ENCODE measurements around the gene DNAAF3.
"Not testable (repeated sequence)": the region's sequence is repeated elsewhere in the genome, so short reads cannot be mapped to it uniquely, and the experiment has no call there.

Gene DNAAF3

DNA sequence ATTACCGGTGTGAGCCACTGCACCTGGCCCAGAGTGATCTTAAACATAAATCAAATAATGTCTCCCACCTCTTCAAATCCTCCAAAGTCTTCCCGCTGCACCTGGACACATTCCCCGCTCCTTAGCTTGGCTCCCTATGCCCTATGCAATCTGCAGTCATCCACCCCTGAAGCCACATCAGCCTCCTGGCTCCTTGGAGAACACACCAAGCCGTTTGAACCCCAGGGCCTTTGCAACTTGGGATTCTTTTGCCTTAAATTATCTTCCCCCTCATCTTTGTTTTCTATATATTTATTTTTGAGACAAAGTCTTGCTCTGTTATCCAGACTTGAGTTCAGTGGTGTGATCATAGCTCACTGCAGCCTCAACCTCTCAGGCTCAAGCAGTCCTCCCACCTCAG lies 2.7 kb upstream of the DNAAF3 start:
- H3K4me1 Mint-ChIP-seq = peaks cover 12% of the 10 kb centered on the region
- ATAC-seq (no peak), DNase-seq (no peak)
- H3K9me3 Mint-ChIP-seq = no peaks in the 10 kb centered on the region
- H3K27ac Mint-ChIP-seq = no peak overlapping the region
- H3K4me3 Mint-ChIP-seq = no peak overlapping the region
- no peaks in the 10 kb centered on the region for H3K36me3 Mint-ChIP-seq (ENCODE audit: low read depth)
- peaks cover 77% of the 10 kb centered on the region for H3K27me3 Mint-ChIP-seq

DNA sequence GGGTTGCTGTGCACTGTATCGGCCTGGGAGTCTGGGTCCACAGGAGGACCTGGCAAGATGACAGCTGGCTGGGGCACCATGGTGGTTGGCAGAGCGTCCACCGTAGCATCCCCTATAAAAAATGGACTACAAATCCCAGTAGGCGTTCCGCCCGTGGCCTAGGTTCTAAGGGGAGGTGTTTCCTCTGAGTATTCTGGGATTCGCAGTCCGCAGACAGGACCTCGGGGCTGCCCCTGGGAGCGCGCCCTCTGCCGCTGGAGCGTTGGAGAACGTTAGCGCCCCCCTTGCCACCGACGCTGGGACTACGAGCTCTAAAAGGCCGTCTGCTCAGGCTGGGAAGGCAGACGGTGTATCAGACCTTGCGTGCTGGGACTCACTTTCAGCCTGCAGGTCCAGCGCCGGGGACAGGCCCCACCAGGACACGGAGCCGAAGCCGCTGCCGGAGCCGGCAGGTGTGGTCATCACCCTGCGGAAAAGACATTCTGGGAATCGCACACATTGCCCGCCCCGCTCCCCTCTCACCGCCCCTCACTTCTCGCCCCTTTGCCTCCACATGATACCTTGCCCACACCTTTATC lies 372 bp downstream of the DNAAF3 start:
- DNase-seq = peak; percentile 47

DNA sequence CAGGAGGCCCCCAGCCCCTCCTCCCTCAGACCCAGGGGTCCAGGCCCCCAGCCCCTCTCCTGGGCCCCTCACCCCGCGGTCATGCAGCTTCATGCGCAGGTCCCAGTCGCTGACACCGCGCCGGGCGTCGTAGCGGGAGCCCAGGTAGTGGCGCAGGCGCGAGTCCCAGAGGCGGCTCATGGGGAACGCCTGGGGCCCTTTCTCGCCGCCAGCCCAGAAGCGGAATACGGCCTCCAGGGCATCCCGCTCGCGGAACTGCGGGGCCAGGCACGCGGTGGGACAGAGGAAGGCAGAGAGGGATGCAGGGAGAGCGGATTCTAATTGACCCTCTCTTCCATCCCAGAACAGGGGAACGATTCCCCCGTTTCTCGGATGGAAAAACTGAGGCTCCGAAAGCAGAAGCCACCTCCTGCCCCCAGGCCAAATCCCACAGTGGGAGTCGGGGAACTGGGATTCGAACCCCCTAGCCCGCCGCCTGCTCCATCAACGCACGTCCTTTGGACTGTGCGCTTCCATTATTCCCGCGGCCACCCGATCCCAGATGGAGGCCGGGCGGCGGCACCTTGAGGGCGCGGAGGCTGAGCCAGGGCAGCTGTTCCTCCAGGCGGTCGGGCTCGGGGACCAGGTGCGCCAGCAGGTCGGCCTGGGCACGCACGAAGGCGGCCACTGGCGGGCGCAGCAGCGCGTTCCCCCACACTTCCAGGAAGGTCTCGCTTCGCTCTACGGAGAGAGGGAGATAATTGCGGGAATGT lies 4.7 kb downstream of the DNAAF3 start:
- peaks cover 8% of the 10 kb centered on the region for H3K4me1 Mint-ChIP-seq

More for the DNA sequence above, 372 bp downstream of the DNAAF3 start:
- Mint-ChIP-seq H3K27ac (peak overlapping the region; percentile 34), H3K9me3 (no peaks in the 10 kb centered on the region), H3K4me1 (peaks cover 11% of the 10 kb centered on the region), H3K27me3 (peaks cover 69% of the 10 kb centered on the region), H3K36me3 (ENCODE audit: low read depth) (no peaks in the 10 kb centered on the region), H3K4me3 (peak overlapping the region; percentile 39)
- ATAC-seq = peak; percentile 67

DNA sequence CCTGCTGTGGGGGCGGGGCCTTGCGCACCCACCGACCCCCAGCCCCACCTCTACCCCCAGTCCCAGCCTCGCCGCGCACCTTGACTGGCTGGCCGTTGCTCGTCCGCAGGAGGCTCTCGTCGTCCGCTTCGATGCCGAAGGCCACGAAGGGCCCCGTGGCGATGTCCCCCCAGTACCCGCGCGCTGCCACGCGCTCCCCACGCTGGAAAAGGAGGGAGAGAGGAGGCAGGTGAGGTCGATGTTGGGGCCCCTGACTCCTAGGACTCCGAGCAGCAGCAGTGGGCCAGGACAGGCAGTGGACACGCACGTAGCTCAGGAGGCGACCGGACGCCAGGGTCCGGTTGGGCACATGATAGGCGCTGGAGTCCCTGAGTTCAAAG lies 5.4 kb downstream of the DNAAF3 start:
- no peak for ATAC-seq
- H3K27ac Mint-ChIP-seq = no peak overlapping the region
- no peak overlapping the region for H3K4me3 Mint-ChIP-seq

More for the DNA sequence above, 4.7 kb downstream of the DNAAF3 start:
- H3K27me3 Mint-ChIP-seq = peaks cover 66% of the 10 kb centered on the region
- ATAC-seq = no peak
- H3K36me3 Mint-ChIP-seq (ENCODE audit: low read depth) = no peaks in the 10 kb centered on the region
- DNase-seq = no peak
- no peaks in the 10 kb centered on the region for H3K9me3 Mint-ChIP-seq
- H3K4me3 Mint-ChIP-seq = no peak overlapping the region
- no peak overlapping the region for H3K27ac Mint-ChIP-seq

DNA sequence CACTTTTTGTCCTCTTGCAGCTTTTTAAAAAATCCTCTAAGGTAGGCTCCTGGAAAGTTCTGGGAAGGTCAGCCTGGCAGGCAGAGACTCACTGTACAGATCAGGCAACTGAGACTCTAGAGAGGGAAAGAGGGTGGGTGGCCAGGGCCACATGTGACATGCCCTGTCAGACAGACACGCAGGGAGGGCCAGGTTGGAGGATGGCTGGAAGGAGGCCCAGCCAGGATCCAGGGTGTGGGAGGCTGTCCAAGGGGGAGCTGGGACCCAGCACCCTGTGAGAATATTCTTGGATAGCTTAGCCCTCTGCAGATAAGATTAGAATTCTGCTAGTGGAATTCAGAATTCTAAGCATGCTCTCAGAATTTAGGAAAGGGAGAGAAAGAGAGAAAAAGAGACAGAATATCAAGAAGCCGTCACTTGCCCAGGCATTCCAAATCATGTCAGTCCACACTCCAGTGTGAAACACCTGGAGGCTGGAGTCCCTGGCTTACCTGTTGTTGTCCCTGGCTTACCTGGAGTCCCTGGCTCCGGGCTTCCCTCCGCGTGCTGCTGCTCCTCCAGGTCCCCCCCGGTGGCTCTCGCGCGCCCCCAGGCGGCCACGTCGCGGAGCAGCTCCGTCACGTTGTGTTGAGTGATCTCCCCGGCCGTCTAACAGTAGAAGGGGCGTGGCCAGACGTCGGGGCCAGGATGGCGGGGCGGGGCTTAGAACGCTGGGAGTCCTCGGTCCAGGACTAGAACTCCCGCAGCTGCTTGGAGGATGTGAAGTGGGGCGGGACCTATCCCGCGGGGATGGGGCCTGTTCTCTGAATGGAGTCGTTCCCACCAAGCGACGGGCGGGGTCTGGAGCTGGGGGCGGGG lies 6.1 kb downstream of the DNAAF3 start:
- ATAC-seq = peak; percentile 85
- Mint-ChIP-seq H3K36me3 (ENCODE audit: low read depth) (no peaks in the 10 kb centered on the region), H3K4me1 (peaks cover 7% of the 10 kb centered on the region), H3K27me3 (peaks cover 58% of the 10 kb centered on the region), H3K27ac (no peak overlapping the region), H3K9me3 (no peaks in the 10 kb centered on the region), H3K4me3 (no peak overlapping the region)
- DNase-seq = peak; percentile 93

More for the DNA sequence above, 5.4 kb downstream of the DNAAF3 start:
- H3K36me3 Mint-ChIP-seq (ENCODE audit: low read depth) = no peaks in the 10 kb centered on the region
- H3K4me1 Mint-ChIP-seq = peaks cover 7% of the 10 kb centered on the region
- H3K9me3 Mint-ChIP-seq = no peaks in the 10 kb centered on the region
- peaks cover 64% of the 10 kb centered on the region for H3K27me3 Mint-ChIP-seq
- DNase-seq = no peak

DNA sequence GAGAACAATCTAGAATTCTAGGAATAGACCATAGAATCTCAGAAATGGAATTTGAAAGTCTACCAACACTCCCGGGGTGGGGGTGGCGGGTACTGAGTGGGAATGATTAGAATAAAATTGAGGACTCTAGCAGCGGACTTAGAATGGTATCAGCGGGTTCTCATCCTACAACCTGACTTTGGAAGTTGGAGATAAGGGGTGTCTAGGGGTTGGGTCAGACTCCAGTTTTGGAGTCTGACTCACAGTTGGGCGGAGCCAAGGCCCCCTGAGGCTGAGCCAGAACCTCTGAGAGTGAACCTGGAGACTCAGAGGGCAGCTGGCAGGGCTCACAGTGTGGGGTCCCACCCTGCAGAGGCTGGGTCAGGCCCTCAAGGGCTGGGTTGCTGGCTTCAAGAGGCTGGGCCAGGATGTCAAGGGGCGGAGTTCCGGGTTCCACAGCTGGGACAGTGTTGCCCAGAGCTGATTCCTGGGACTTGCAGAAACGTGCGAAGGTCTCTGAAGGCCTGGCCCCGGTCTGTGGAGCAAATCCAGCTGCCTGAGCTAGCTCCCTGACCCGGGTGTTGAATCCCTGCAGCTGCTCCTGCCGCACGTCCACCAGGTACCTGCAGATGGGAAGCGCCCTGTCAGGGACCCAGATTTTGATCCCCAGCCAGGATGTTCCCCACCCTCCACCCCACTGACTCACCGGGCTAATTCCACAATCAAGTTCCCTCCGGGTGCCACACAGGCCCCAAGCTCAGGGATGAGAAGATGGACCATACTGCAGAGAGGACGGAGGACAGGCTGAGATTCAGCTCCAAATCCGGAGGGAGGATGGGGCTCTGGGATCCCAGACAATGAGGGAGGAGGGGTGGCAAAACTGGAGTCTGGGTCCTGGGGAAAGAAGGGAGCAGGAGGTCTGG lies 7.3 kb downstream of the DNAAF3 start:
- H3K4me1 Mint-ChIP-seq = peaks cover 10% of the 10 kb centered on the region
- no peak overlapping the region for H3K4me3 Mint-ChIP-seq
- DNase-seq (no peak), ATAC-seq (no peak)
- no peaks in the 10 kb centered on the region for H3K9me3 Mint-ChIP-seq
- H3K36me3 Mint-ChIP-seq (ENCODE audit: low read depth) = peaks cover 2% of the 10 kb centered on the region
- H3K27ac Mint-ChIP-seq = no peak overlapping the region
- H3K27me3 Mint-ChIP-seq = peaks cover 56% of the 10 kb centered on the region

DNA sequence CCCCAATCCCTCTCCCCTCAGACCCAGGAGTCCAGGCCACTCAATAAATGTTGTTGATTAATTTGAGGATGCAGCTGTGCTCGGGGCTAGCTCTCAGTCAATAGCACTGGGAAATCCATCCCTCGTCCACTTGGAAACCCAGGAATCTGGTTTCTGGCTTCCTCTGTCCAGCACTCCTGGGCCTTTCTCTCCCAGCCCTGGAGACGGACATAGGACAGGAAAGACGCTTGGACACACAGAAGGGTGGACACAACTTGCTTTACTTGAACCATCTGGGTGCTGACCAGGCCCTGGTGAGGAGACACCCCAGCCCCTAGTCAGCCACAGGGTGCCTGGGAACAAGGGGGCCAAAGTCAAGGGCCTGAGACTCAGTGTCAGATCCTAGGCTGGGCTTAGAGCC lies 8.0 kb downstream of the DNAAF3 start:
- Mint-ChIP-seq H3K9me3 (peaks cover 4% of the 10 kb centered on the region), H3K36me3 (ENCODE audit: low read depth) (peaks cover 2% of the 10 kb centered on the region), H3K4me3 (no peak overlapping the region), H3K27ac (no peak overlapping the region), H3K4me1 (peaks cover 13% of the 10 kb centered on the region), H3K27me3 (peaks cover 50% of the 10 kb centered on the region)
- DNase-seq (no peak), ATAC-seq (no peak)

DNA sequence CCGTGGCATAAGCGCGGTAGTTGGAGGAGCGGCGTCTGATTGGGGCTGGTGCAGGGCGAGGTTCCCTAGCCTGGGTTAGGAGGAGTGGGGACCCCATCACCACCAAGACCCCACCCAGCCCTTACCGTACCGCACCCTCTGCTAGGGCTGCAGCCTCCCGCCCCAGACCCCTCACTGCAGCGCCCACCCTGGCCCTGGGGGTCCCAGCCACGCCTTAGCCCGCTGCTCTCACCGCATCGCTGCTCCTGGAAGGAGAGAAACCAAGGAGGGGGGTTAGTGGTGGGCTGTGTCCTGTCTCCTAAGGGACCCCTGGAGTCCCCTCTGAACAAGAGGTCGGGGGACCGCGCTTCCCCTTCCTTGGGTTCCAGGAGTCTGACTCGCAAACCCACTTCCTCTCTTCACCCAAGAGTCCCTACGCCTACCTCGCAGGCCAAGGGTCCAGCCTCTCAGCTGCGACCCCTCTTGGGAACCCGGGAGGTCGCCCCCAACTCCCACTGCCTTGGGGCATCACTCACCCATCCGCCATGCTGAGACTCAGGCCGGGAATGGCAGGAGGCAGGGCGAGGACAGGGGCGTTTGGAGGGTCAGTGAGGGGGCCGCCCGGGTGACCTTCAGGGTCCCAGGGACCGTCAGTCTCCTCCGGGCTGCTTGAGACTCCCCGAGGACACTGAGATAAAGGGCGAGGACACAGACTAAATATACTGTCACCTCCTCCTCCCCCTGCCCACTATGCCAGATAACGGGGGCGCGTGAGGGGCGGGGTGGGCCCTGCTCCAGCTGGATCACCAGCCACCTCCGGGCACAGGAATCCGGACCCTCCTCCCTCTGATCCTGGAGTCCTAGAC lies 9.1 kb downstream of the DNAAF3 start, which contains the start of gene TNNI3:
Gene TNNI3, minus strand, starts transcription at position 669 of the 845 bp plus-strand sequence. Its CDS starts 143 bp downstream, at position 526.
- Mint-ChIP-seq H3K4me1 (peaks cover 14% of the 10 kb centered on the region), H3K27ac (no peak within 1 kb of the TSS), H3K27me3 (peaks cover 45% of the 10 kb centered on the region), H3K9me3 (peaks cover 6% of the 10 kb centered on the region), H3K36me3 (ENCODE audit: low read depth) (peaks cover 2% of the 10 kb centered on the region), H3K4me3 (no peak within 1 kb of the TSS)
- DNase-seq (no peak), ATAC-seq (no peak)

DNA sequence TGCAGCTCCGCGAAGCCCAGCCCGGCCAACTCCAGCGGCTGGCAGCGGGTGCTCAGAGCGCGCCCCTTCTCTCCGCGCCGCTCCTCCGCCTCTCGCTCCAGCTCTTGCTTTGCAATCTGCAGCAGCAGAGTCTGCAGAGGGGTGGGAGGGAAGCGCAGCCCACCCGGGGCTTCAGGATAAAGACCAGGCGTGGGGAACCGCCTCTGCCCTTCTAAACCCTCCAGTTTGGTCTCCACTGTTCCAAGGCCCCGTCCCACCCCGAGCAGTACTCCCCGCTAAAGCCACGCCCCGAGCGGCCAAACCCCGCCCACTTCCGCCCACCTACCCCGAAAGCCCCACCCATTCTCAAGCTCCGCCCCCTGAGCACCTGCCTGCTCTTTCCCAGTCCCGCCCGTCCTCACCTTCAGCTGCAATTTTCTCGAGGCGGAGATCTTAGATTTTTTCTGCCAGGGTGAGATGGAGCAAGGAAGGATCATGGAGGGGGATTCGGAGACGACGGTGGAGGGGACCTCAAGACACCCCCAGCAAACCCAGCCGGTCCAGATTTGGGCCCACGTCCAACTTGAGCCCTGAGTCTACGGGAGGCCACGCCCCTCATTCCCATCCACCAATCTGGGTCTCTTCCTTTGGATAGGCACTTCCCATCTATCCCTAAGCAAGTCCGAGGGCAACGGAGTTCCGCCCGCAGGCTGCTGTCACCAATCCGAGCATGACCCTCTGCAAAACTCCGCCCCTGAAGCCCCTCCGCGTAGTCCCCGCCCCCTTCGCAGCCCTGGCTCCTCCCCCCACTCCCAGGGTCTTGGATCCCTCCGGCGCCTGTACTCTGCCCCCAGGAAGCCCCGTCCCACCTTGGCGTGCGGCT lies 10.0 kb downstream of the DNAAF3 start:
- no peak overlapping the region for H3K4me3 Mint-ChIP-seq
- H3K36me3 Mint-ChIP-seq (ENCODE audit: low read depth) = peaks cover 5% of the 10 kb centered on the region
- ATAC-seq (no peak), DNase-seq (peak; percentile 54)
- peaks cover 42% of the 10 kb centered on the region for H3K27me3 Mint-ChIP-seq
- H3K9me3 Mint-ChIP-seq = peaks cover 14% of the 10 kb centered on the region
- H3K27ac Mint-ChIP-seq = no peak overlapping the region
- H3K4me1 Mint-ChIP-seq = peaks cover 21% of the 10 kb centered on the region

DNA sequence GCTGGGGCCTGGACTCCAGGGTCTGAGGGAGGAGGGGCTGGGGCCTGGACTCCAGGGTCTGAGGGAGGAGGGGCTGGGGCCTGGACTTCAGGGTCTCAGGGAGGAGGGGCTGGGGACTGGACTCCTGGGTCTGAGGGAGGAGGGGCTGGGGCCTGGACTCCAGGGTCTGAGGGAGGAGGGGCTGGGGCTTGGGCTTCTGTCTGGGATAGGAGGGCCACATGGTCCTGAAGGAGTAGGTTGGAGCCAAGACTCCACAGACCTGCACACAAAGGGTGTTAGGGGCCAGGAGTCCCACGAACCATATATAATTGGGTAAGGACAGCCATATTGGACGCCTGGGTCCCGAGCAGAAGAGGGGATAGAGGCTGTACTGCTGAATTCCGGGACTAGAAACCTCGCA lies 10.6 kb downstream of the DNAAF3 start:
- Mint-ChIP-seq H3K9me3 (peaks cover 14% of the 10 kb centered on the region), H3K27me3 (peaks cover 42% of the 10 kb centered on the region), H3K4me1 (peaks cover 21% of the 10 kb centered on the region)
- DNase-seq; H3K27ac Mint-ChIP-seq; H3K36me3 Mint-ChIP-seq (ENCODE audit: low read depth); H3K4me3 Mint-ChIP-seq; ATAC-seq: not testable (repeated sequence)

DNA sequence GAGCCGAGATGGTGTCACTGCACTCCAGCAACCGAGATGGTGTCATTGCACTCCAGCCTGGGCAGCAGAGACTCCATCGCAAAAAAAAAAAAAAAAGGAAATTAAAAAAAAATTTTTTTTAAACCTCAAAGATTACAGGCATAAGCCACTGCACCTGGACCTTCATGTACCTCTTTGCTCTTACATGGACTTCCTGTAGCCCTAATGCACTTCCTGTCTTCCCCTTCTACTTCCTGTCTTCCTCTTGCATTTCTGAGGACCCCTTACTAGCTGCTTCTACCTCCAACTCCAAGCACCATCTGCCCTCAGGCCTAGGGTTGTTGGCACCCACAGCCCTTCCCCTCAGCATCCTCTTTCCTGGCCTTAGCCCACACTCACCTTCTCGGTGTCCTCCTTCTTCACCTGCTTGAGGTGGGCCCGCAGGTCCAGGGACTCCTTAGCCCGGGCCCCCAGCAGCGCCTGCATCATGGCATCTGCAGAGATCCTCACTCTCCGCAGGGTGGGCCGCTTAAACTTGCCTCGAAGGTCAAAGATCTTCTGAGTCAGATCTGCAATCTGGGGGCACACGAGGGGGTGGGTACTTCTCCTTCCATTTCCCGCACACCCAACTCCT lies 12.7 kb downstream of the DNAAF3 start:
- no peak for DNase-seq
- H3K4me3 Mint-ChIP-seq = no peak overlapping the region
- H3K4me1 Mint-ChIP-seq = peaks cover 19% of the 10 kb centered on the region
- H3K36me3 Mint-ChIP-seq (ENCODE audit: low read depth) = peaks cover 5% of the 10 kb centered on the region
- H3K27ac Mint-ChIP-seq = no peak overlapping the region
- peaks cover 39% of the 10 kb centered on the region for H3K27me3 Mint-ChIP-seq
- ATAC-seq = no peak
- H3K9me3 Mint-ChIP-seq = peaks cover 14% of the 10 kb centered on the region

DNA sequence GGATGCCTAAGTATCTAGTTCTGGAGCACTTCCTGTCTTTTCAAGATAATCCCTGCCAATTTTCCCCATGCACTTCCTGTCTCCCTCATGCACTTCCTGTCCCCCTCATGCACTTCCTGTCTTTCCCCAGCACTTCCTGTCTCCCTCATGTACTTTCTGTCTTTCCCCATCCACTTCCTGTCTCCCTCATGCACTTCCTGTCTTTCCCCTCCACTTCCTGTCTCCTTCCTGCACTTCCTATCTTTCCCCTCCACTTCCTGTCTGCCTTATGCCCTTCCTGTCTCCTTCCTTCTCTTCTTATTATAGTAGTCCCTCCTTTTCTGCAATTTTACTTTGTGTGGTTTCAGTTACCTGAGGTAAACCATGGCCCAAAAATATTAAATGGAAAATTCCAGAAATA lies 14.4 kb downstream of the DNAAF3 start:
- ATAC-seq (no peak), DNase-seq (no peak)
- peaks cover 34% of the 10 kb centered on the region for H3K27me3 Mint-ChIP-seq
- H3K27ac Mint-ChIP-seq = peak overlapping the region; percentile 49
- peaks cover 19% of the 10 kb centered on the region for H3K4me1 Mint-ChIP-seq
- peaks cover 14% of the 10 kb centered on the region for H3K9me3 Mint-ChIP-seq
- H3K36me3 Mint-ChIP-seq (ENCODE audit: low read depth) = peaks cover 5% of the 10 kb centered on the region
- H3K4me3 Mint-ChIP-seq = no peak overlapping the region
